H1 (cell line): Measurements from ENCODE around the gene SLC5A11. TPM values are rescaled to one million over a fixed set of nuclear protein-coding genes. Genes with fewer than 3 reads are reported as not detected.

Experiments
- ATF2 ChIP-seq: IDR thresholded peaks from 2 replicates; pipeline ENCODE4 v1.6.1; 2012; ENCODE audit warnings: low read length, inconsistent platforms
- CBX8 ChIP-seq: fragments of 300-800, 300-1000 bp; sonication (generic); IDR thresholded peaks from 2 replicates; pipeline ENCODE4 v1.7.1; 2016; ENCODE audit warnings: low read depth, low read length, borderline replicate concordance
- EZH2 ChIP-seq: fragments of 200-600 bp; sonication (generic); IDR thresholded peaks from 2 replicates; pipeline ENCODE4 v1.7.1; 2012; ENCODE audit warnings: low read depth, mild to moderate bottlenecking, moderate library complexity, low read length, inconsistent platforms; ENCODE audit not compliant: severe bottlenecking
- FOSL1 ChIP-seq: IDR thresholded peaks from 2 replicates; pipeline ENCODE4 v1.6.1; 2011; ENCODE audit warnings: mild to moderate bottlenecking, low read depth, low read length, moderate library complexity; ENCODE audit not compliant: insufficient read depth
- HDAC2 ChIP-seq, 2 experiments: fragments of 300-600 bp in 1 of 2; sonication (generic) in 1 of 2; IDR thresholded peaks; 2 replicates each; pipeline ENCODE4 v1.6.1; 2011 to 2012; ENCODE audit warnings: low read depth in 2 of 2, low read length in 2 of 2, mild to moderate bottlenecking in 2 of 2, moderate library complexity in 2 of 2, borderline replicate concordance in 1 of 2, inconsistent platforms in 1 of 2
- JUND ChIP-seq: IDR thresholded peaks from 2 replicates; pipeline ENCODE4 v1.6.1; 2011; ENCODE audit warnings: mild to moderate bottlenecking, improper control_type of control experiment, low read length
- KDM5A ChIP-seq: fragments of 200-600 bp; IDR thresholded peaks from 2 replicates; pipeline ENCODE4 v1.7.1; 2012; ENCODE audit warnings: mild to moderate bottlenecking, low read length, inconsistent platforms, mixed read lengths
- NRF1 ChIP-seq: IDR thresholded peaks from 2 replicates; pipeline ENCODE4 v1.6.1; 2011; ENCODE audit warnings: mild to moderate bottlenecking, low read depth, low read length, improper control_type of control experiment
- RAD21 ChIP-seq, 2 experiments: IDR thresholded peaks in 1 of 2; conservative IDR thresholded peaks in 1 of 2; 2 replicates each; pipeline ENCODE4 v1.6.1; 2011; ENCODE audit warnings: low read depth in 2 of 2, low read length in 2 of 2, improper control_type of control experiment in 1 of 2, inconsistent platforms in 1 of 2, mild to moderate bottlenecking in 1 of 2, moderate library complexity in 1 of 2
- SAP30 ChIP-seq: fragments of 300-600 bp; sonication (generic); IDR thresholded peaks from 2 replicates; pipeline ENCODE4 v1.7.1; 2012; ENCODE audit warnings: low read length, moderate library complexity, mild to moderate bottlenecking, inconsistent platforms; ENCODE audit not compliant: insufficient read depth, insufficient replicate concordance
- SP2 ChIP-seq: IDR thresholded peaks from 2 replicates; pipeline ENCODE4 v1.6.1; 2012; ENCODE audit warnings: mild to moderate bottlenecking, low read length, inconsistent platforms
- TBP ChIP-seq: IDR thresholded peaks from 2 replicates; pipeline ENCODE4 v1.6.1; 2011; ENCODE audit warnings: low read depth, low read length, improper control_type of control experiment
- TEAD4 ChIP-seq: IDR thresholded peaks from 2 replicates; pipeline ENCODE4 v1.6.1; 2012; ENCODE audit warnings: low read depth, low read length, inconsistent platforms, mixed read lengths
- polyA plus RNA-seq, 7 experiments: library from polyadenylated mRNA; depleted of rRNA in 3 of 7; stranded (reverse) in 5 of 7; unstranded in 2 of 7; fragments of >200 nt in 5 of 7; fragments of 200-250 nt in 2 of 7; gene quantifications; 1 replicate in 5 of 7; 2 replicates in 1 of 7; 4 replicates in 1 of 7; pipeline versions ENCODE4 v1.2.1 to v1.2.3, GENCODE V29; 2011 to 2013; ENCODE audit warnings: missing spikeins in 2 of 7, mixed read lengths in 2 of 7
- total RNA-seq: library from RNA; stranded (reverse); fragmentation: NEBNext Ultra II Directional; extraction: Animal tissue kit (Norgen Biotek cat#: 25700); gene quantifications from 2 replicates; pipeline ENCODE4 v1.2.1, GENCODE V29; 2021

The SLC5A11 gene
- total and polyA plus RNA-seq, 2 of the 8 experiments (the other 6 are each of a cell fraction or from before 2014, with no cell fraction given) = 0.26 to 0.59 TPM

- TF ChIP-seq ATF2 = no peak
- no peak for TF ChIP-seq RAD21 (IDR thresholded peaks at IDR 0.05 in 1 of 2, conservative IDR thresholded peaks at IDR 0.05 in 1 of 2; ENCODE audit: low read depth in 2 of 2, low read length in 2 of 2)
- no peak for TF ChIP-seq FOSL1
- TF ChIP-seq EZH2 = no peak
- no peak for TF ChIP-seq KDM5A
- no peak for TF ChIP-seq HDAC2 (IDR thresholded peaks at IDR 0.05; ENCODE audit: borderline replicate concordance in 1 of 2, low read depth in 2 of 2, low read length in 2 of 2)
- no peak for TF ChIP-seq SP2
- TF ChIP-seq NRF1 = no peak
- no peak for TF ChIP-seq TEAD4
- TF ChIP-seq JUND = no peak
- no peak for TF ChIP-seq SAP30
- TF ChIP-seq CBX8 = no peak
- TF ChIP-seq TBP = no peak
Observed at GRCh38 chr16:24845726-24846547, at the start of gene SLC5A11 (continued).
